ENCODE results near the gene SLFN12L.

DNA sequence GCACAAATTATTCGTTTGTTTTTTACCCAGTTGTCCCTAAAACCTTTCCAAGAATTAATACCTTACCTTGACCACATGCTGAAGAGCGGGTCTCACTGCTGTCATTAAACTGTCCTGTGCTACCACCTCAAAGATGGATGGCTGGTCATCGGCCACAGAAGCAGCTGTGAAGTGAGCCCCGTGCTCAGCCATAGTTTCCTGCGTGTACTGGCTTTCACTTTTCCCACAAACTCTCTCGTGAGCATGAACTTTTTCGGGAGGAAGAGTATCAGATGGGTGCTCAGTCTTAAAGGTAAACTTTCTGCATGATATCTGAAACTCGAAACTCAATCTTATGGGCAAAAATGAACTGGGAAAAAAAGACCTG is 40.3 kb upstream of the SLFN12L start:
- TF ChIP-seq CREB1 (CRISPR knock-in tag; IDR thresholded peaks at IDR 0.05) (no peak), NR3C1 (CRISPR knock-in tag; conservative IDR thresholded peaks at IDR 0.05; ENCODE audit: low read depth) (no peak), CTCF (IDR thresholded peaks at IDR 0.05) (no peak), TEAD4 (CRISPR knock-in tag; IDR thresholded peaks at IDR 0.05) (no peak), FOXJ3 (CRISPR knock-in tag; IDR thresholded peaks at IDR 0.05; ENCODE audit: borderline replicate concordance) (no peak), MLX (CRISPR knock-in tag; IDR thresholded peaks at IDR 0.05) (no peak), KAT7 (CRISPR knock-in tag; IDR thresholded peaks at IDR 0.05; ENCODE audit: borderline replicate concordance) (no peak), ATF1 (CRISPR knock-in tag; IDR thresholded peaks at IDR 0.05) (no peak)
- TF ChIP-seq, protein P1, sequence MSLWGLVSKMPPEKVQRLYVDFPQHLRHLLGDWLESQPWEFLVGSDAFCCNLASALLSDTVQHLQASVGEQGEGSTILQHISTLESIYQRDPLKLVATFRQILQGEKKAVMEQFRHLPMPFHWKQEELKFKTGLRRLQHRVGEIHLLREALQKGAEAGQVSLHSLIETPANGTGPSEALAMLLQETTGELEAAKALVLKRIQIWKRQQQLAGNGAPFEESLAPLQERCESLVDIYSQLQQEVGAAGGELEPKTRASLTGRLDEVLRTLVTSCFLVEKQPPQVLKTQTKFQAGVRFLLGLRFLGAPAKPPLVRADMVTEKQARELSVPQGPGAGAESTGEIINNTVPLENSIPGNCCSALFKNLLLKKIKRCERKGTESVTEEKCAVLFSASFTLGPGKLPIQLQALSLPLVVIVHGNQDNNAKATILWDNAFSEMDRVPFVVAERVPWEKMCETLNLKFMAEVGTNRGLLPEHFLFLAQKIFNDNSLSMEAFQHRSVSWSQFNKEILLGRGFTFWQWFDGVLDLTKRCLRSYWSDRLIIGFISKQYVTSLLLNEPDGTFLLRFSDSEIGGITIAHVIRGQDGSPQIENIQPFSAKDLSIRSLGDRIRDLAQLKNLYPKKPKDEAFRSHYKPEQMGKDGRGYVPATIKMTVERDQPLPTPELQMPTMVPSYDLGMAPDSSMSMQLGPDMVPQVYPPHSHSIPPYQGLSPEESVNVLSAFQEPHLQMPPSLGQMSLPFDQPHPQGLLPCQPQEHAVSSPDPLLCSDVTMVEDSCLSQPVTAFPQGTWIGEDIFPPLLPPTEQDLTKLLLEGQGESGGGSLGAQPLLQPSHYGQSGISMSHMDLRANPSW (CRISPR knock-in tag; conservative IDR thresholded peaks at IDR 0.05; ENCODE audit: low read depth): no peak

Measured in WTC11 (cell line).